ENCODE results near the gene DCBLD2.

Gene DCBLD2

GRCh38 chr3:98827221-98827920, 74.1 kb downstream of the DCBLD2 start:
- FAIRE-seq, result no peak

- no peak for FAIRE-seq
These were observed 75.4 kb downstream of the DCBLD2 start for GRCh38 chr3:98826126-98826525.

GRCh38 chr3:98824256-98824655, 77.2 kb downstream of the DCBLD2 start:
- no peak for FAIRE-seq

GRCh38 chr3:98823791-98824190, 77.7 kb downstream of the DCBLD2 start:
- no peak for FAIRE-seq

GRCh38 chr3:98821063-98821462, 80.4 kb downstream of the DCBLD2 start:
- FAIRE-seq, result no peak

GRCh38 chr3:98817547-98818041, 83.9 kb downstream of the DCBLD2 start:
- FAIRE-seq, result peak; percentile 94

GRCh38 chr3:98814817-98815420, 86.6 kb downstream of the DCBLD2 start:
- no peak for FAIRE-seq

GRCh38 chr3:98812851-98813374, 88.6 kb downstream of the DCBLD2 start:
- FAIRE-seq, result peak; percentile 93

GRCh38 chr3:98811048-98811447, 90.4 kb downstream of the DCBLD2 start:
- no peak for FAIRE-seq

- FAIRE-seq, result no peak
These were observed 91.9 kb downstream of the DCBLD2 start for GRCh38 chr3:98809557-98809956.

GRCh38 chr3:98808071-98808470, 93.4 kb downstream of the DCBLD2 start:
- FAIRE-seq, result no peak

- no peak for FAIRE-seq
These were observed 93.9 kb downstream of the DCBLD2 start for GRCh38 chr3:98807561-98807960.

- FAIRE-seq, result no peak
These were observed 94.5 kb downstream of the DCBLD2 start for GRCh38 chr3:98807011-98807410.

GRCh38 chr3:98806521-98806920, 95.0 kb downstream of the DCBLD2 start:
- no peak for FAIRE-seq

- no peak for FAIRE-seq
These were observed 95.9 kb downstream of the DCBLD2 start for GRCh38 chr3:98805571-98805970.

- FAIRE-seq, result no peak
These were observed 100.3 kb downstream of the DCBLD2 start for GRCh38 chr3:98801043-98801747.

- no peak for FAIRE-seq
These were observed 101.1 kb downstream of the DCBLD2 start for GRCh38 chr3:98800401-98800800.

- no peak for FAIRE-seq
These were observed 102.0 kb downstream of the DCBLD2 start for GRCh38 chr3:98799479-98799878.

GRCh38 chr3:98798820-98799219, 102.7 kb downstream of the DCBLD2 start:
- FAIRE-seq, result no peak

- FAIRE-seq, result no peak
These were observed 103.6 kb downstream of the DCBLD2 start for GRCh38 chr3:98797905-98798304.

- no peak for FAIRE-seq
These were observed 105.2 kb downstream of the DCBLD2 start for GRCh38 chr3:98796334-98796733.

- no peak for FAIRE-seq
These were observed 107.5 kb downstream of the DCBLD2 start for GRCh38 chr3:98793971-98794370.

Data from TTC549 (cell line).